GM21526 (cell line): ENCODE measurements around the gene ZNF598.
"Not testable (repeated sequence)": the region's sequence is repeated elsewhere in the genome, so short reads cannot be mapped to it uniquely, and the experiment has no call there.

ENCODE experiments used
- ATAC-seq: cut with Tn5 transposase; IDR thresholded peaks from one replicate; pipeline ENCODE4 v1.9.1; 2021; ENCODE audit warnings: moderate library complexity; ENCODE audit not compliant: unreplicated experiment, low FRiP score

The ZNF598 gene

GRCh38 chr16:1961651-1962067, 48.0 kb downstream of the ZNF598 start:
- ATAC-seq, result no peak

GRCh38 chr16:1960665-1961630, 48.7 kb downstream of the ZNF598 start:
- no peak for ATAC-seq

GRCh38 chr16:1959269-1960039, 50.2 kb downstream of the ZNF598 start, which contains the start of gene NDUFB10:
Gene NDUFB10 (plus strand): TSS chr16:1959538. CDS start chr16:1959625, 87 bp downstream.
- peak; percentile 55 for ATAC-seq

- ATAC-seq, result no peak
Measured at GRCh38 chr16:1958715-1959268, 50.8 kb downstream of the ZNF598 start.

GRCh38 chr16:1958143-1958491, 51.5 kb downstream of the ZNF598 start:
- ATAC-seq, result not testable (repeated sequence)

GRCh38 chr16:1957434-1958142, 52.0 kb downstream of the ZNF598 start:
- ATAC-seq, result not testable (repeated sequence)

- ATAC-seq, result no peak
Measured at GRCh38 chr16:1953734-1954133, 55.9 kb downstream of the ZNF598 start.

GRCh38 chr16:1950559-1950958, 59.1 kb downstream of the ZNF598 start:
- ATAC-seq, result no peak

- no peak for ATAC-seq
Measured at GRCh38 chr16:1950047-1950446, 59.6 kb downstream of the ZNF598 start.

GRCh38 chr16:1949507-1949906, 60.1 kb downstream of the ZNF598 start:
- no peak for ATAC-seq
